Stimulated activated CD8-positive, alpha-beta memory T cell treated with anti-CD3 and anti-CD28 coated beads, Interleukin-7, amount 100 ng/mL, for 1 hour (primary cell): ENCODE results near the gene RIC8A.
"Not testable (repeated sequence)": the region's sequence is repeated elsewhere in the genome, so short reads cannot be mapped to it uniquely, and the experiment has no call there.

Experiments used
- DNase-seq, 2 donors: peaks; one replicate each; pipeline ENCODE4 v3.0.0-alpha.2; 2020; ENCODE audit warnings: low read depth in 2 of 2

Gene RIC8A

DNA sequence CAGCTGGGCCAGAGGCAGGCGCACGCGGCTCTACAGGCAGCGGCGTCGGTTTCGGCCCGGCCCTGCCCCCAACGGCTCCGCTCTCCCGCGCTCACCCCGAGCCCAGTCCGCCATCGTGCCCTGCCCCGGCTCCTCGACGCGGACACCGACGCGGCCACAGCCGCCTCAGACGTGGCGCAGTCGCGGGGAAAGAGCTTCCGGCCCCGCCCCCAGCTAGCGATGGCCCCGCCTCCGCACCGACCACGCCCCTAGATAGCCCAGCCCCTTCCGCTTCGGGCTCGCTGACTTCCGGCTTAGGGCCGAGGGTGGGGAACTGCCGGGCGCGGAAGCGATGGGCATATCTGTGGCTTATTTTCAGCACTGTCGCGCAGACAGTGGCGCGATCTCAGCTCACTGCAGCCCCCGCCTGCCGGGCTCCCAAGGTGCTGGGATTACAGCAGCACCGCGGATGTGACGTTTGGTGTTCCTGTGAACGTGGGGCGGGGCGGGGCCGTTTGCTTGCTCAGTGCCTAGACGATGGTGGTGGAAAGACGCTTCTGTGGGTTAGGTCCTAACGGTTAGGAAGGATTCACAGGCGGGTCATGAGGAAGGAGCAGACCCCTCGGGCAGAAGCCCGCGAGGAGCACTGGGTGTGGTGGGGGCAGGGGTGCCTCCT is at the start of gene RIC8A, which contains the start of gene BET1L:
TSS of gene RIC8A (plus strand) at position 501 of the 655 bp plus-strand sequence. CDS start 1,147 bp downstream, outside the sequence.
TSS of gene BET1L (minus strand) at position 192 of the 655 bp plus-strand sequence. CDS start at position 114, 78 bp downstream.
- DNase-seq, result peak; percentile 91 to 98

DNA sequence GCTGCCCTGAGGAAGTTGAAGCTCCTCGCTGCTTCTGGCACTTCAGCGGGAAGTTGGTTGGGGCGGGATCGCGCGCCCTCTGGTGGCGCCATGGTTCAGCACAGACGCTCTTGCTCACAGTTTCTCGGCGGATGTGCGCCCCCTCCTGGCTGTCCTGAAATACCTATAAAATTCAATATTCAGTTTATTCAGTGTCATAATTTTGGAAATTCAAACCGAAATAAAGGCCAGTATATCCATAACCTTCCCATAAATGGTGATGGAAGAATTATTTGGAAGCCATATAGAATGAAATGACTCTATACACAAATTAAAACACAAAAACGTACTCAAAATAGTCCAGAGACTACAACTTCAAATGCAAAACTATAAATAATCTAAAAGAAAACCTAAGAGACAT is 27.3 kb upstream of the RIC8A start:
- not testable (repeated sequence) for DNase-seq

DNA sequence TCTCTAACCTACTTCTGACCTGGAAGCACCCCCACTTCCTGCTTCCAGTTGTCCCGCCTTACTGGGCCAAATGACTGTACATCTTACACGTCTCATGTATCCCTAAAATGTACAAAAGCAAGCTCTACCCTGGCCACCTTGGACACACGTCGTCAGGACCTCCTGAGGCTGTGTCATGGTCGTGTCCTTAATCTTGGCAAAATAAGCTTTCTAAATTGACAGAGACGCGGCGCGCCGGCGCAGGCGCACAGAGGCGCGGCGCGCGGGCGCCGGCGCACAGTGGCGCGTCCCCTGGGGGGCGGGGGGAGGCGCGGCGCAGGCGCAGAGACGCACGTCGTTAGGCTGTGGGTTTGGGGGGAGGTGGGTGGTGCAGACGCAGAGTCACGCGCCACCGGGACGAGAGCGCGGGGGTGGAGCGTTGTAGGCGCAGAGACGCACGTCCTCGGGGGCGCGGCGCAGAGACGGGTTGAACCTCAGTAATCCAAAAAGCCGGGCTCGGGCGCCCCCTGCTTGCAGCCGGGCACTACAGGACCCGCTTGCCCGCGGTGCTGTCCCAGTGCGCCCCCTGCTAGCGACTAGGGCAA is 18.2 kb upstream of the RIC8A start:
- DNase-seq, result not testable (repeated sequence)

DNA sequence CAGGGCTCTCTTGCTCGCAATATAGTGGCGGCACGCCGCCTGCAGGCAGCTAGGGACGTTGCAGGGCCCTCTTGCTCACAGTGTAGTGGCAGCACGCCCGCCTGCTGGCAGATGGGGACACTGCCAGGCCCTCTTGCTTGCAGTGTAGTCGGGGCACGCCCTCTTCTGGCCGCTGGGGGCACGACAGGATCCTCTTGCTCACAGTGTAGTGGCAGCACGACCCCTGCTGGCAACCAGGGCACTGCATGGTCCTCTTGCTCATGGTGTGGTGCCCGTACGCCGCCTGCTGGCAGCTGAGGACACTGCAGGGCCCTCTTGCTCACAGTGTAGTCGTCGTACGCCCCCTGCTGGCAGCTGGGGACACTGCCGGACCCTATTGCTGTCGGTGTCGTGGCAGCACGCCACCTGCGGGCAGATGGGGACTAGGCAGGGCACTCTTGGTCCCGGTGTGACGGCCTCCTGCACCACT is 17.6 kb upstream of the RIC8A start:
- not testable (repeated sequence) for DNase-seq

GRCh38 chr11:190546-190945 is 17.0 kb upstream of the RIC8A start:
- not testable (repeated sequence) for DNase-seq

GRCh38 chr11:191490-192478 is 15.7 kb upstream of the RIC8A start:
- DNase-seq, result not testable (repeated sequence)

GRCh38 chr11:192674-193128 is 14.8 kb upstream of the RIC8A start, which contains the start of gene SCGB1C1:
Gene SCGB1C1, plus strand, starts transcription at chr11:193078. Its CDS starts 22 bp downstream, at chr11:193100.
- not testable (repeated sequence) for DNase-seq

- not testable (repeated sequence) for DNase-seq
Observed at GRCh38 chr11:193481-193880, 14.0 kb upstream of the RIC8A start.

- DNase-seq, result no peak
Observed at GRCh38 chr11:196786-197731, 10.4 kb upstream of the RIC8A start.

DNA sequence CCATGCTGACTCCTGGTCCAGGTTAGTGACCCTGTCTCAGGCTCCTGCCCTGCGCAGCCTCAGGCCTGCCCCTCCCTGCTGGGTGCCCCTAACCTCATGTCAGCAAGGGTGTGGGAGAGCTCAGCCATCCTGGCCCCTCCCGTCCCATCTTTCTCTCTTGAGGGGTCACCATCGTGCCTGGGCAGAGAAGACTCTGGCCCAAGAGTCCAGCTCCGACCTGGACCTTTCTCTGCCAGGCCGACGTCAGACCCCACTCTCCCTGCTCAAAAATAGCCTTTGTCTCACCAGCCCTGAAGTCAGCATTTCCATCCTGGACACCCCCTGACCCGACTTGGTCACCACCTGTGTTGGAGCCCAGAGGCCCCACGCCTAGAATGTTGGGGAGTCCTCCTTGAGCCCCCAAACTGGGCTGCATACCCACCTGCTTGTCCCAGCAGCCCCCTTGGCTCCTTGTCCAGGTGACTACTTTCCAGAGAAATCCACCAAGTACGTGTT is 9.7 kb upstream of the RIC8A start:
- DNase-seq, result no peak

GRCh38 chr11:198236-198806 is 9.2 kb upstream of the RIC8A start:
- DNase-seq, result no peak

DNA sequence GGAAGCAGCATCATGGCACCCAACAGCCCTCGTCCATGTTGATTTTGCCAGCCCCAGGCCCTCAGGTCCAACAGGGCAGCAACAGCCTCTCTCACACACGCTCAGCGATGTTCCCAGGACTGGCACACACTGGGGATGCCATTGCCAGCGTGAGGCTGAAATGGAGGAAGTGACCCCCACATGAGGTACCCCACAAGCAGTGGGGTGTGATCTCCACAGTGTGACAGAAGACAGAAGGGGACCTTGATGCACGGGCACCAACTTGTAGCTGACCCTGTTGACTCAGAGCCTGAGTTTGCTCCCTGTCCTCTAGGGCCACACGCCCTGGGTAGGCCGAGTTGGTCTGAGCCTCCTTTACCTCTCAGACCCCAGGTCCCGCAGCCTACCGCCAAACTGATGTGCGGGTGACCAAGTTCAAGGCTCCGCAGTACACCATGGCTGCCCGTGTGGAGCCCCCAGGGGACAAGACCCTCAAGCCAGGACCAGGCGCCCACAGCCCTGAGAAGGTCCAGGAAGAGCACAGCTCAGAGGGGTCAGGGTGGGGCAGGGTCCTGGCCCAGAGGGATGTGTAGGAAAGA is 8.4 kb upstream of the RIC8A start:
- no peak for DNase-seq

DNA sequence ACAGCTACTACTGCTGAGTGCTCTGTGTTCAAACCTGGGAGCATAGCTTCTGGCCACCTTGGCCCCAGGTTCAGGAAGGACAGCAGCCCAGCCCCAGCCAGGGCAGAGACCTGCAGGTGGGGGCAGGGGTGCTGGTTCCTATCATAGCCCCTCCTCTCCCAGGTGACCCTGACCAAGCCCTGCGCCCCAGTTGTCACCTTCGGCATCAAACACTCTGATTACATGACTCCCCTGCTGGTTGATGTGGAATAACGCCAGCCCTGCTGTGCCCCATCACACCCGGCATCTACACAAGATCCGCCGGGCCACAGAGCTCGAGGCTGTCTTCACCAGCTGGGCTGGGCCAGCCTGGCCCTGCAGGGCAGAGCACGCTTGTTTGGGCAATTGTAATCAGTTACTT is 7.7 kb upstream of the RIC8A start:
- no peak for DNase-seq

- no peak for DNase-seq
Observed at GRCh38 chr11:200224-201003, 7.1 kb upstream of the RIC8A start.

- no peak for DNase-seq
Observed at GRCh38 chr11:201966-202365, 5.5 kb upstream of the RIC8A start.

- DNase-seq, result no peak
Observed at GRCh38 chr11:202490-202889, 5.0 kb upstream of the RIC8A start.

- DNase-seq, result no peak
Observed at GRCh38 chr11:203056-203944, 4.2 kb upstream of the RIC8A start.
